Measurements from ENCODE around the gene GDPD5.

Gene GDPD5

GRCh38 chr11:75478783-75479596 lies 46.8 kb downstream of the GDPD5 start:
- no peaks in the 10 kb centered on the region for H3K36me3 ChIP-seq (ENCODE audit: insufficient read depth, low read length)
- H3K79me2 ChIP-seq (ENCODE audit: insufficient read depth, low read length): no peaks in the 10 kb centered on the region
- no peaks in the 10 kb centered on the region for H3K27me3 ChIP-seq (ENCODE audit: insufficient read depth, low read length, poor library complexity)
- no peak overlapping the region for H3K9ac ChIP-seq (ENCODE audit: low read depth, low read length)
- no peak for DNase-seq
- TF ChIP-seq CTCF (IDR thresholded peaks at IDR 0.05; ENCODE audit: borderline replicate concordance, extremely low read depth, low read length, poor library complexity, severe bottlenecking): no peak
- no peak for ATAC-seq (ENCODE audit: insufficient read depth, low read depth)
- no peaks in the 10 kb centered on the region for H4K20me1 ChIP-seq (ENCODE audit: insufficient read depth, low read length)
- no peak overlapping the region for H3K4me3 ChIP-seq (ENCODE audit: low read depth in 1 of 2, low read length in 2 of 2)
- peaks cover 21% of the 10 kb centered on the region for H3K4me1 ChIP-seq (ENCODE audit: insufficient read depth, low read length)
- H3K4me2 ChIP-seq (ENCODE audit: insufficient read depth, low read length): no peak overlapping the region
- H3K9me3 ChIP-seq (ENCODE audit: insufficient read depth, low read length, severe bottlenecking): no peaks in the 10 kb centered on the region
- H3K27ac ChIP-seq (ENCODE audit: low read length): no peak overlapping the region
- H2AFZ ChIP-seq (ENCODE audit: low read depth, low read length): no peak overlapping the region

GRCh38 chr11:75477614-75477935 lies 48.2 kb downstream of the GDPD5 start:
- Histone ChIP-seq H3K27ac (ENCODE audit: low read length) (no peak overlapping the region), H3K9me3 (ENCODE audit: insufficient read depth, low read length, severe bottlenecking) (no peaks in the 10 kb centered on the region), H2AFZ (ENCODE audit: low read depth, low read length) (no peak overlapping the region), H3K9ac (ENCODE audit: low read depth, low read length) (no peak overlapping the region), H3K4me1 (ENCODE audit: insufficient read depth, low read length) (peaks cover 21% of the 10 kb centered on the region), H3K36me3 (ENCODE audit: insufficient read depth, low read length) (no peaks in the 10 kb centered on the region), H3K4me3 (ENCODE audit: low read depth in 1 of 2, low read length in 2 of 2) (no peak overlapping the region), H3K4me2 (ENCODE audit: insufficient read depth, low read length) (no peak overlapping the region), H4K20me1 (ENCODE audit: insufficient read depth, low read length) (no peaks in the 10 kb centered on the region), H3K79me2 (ENCODE audit: insufficient read depth, low read length) (no peaks in the 10 kb centered on the region), H3K27me3 (ENCODE audit: insufficient read depth, low read length, poor library complexity) (no peaks in the 10 kb centered on the region)
- DNase-seq (no peak), ATAC-seq (ENCODE audit: insufficient read depth, low read depth) (no peak)
- TF ChIP-seq CTCF (IDR thresholded peaks at IDR 0.05; ENCODE audit: borderline replicate concordance, extremely low read depth, low read length, poor library complexity, severe bottlenecking) (no peak), EZH2 (IDR thresholded peaks at IDR 0.05; ENCODE audit: borderline replicate concordance, low read depth, low read length, severe bottlenecking) (no peak)

GRCh38 chr11:75476739-75477613 lies 48.8 kb downstream of the GDPD5 start:
- H3K79me2 ChIP-seq (ENCODE audit: insufficient read depth, low read length): no peaks in the 10 kb centered on the region
- no peak overlapping the region for H3K4me2 ChIP-seq (ENCODE audit: insufficient read depth, low read length)
- H3K9ac ChIP-seq (ENCODE audit: low read depth, low read length): no peak overlapping the region
- peaks cover 21% of the 10 kb centered on the region for H3K4me1 ChIP-seq (ENCODE audit: insufficient read depth, low read length)
- no peaks in the 10 kb centered on the region for H3K36me3 ChIP-seq (ENCODE audit: insufficient read depth, low read length)
- ATAC-seq (ENCODE audit: insufficient read depth, low read depth) (no peak), DNase-seq (no peak)
- no peak overlapping the region for H3K4me3 ChIP-seq (ENCODE audit: low read depth in 1 of 2, low read length in 2 of 2)
- no peaks in the 10 kb centered on the region for H4K20me1 ChIP-seq (ENCODE audit: insufficient read depth, low read length)
- no peaks in the 10 kb centered on the region for H3K27me3 ChIP-seq (ENCODE audit: insufficient read depth, low read length, poor library complexity)
- H3K9me3 ChIP-seq (ENCODE audit: insufficient read depth, low read length, severe bottlenecking): no peaks in the 10 kb centered on the region
- TF ChIP-seq EZH2 (IDR thresholded peaks at IDR 0.05; ENCODE audit: borderline replicate concordance, low read depth, low read length, severe bottlenecking): no peak
- no peak for TF ChIP-seq CTCF (IDR thresholded peaks at IDR 0.05; ENCODE audit: borderline replicate concordance, extremely low read depth, low read length, poor library complexity, severe bottlenecking)
- H3K27ac ChIP-seq (ENCODE audit: low read length): peak overlapping the region; percentile 88; the same call in 1 of the 2 replicates
- H2AFZ ChIP-seq (ENCODE audit: low read depth, low read length): no peak overlapping the region
